Measurements from ENCODE around the gene PPM1H. TPM values are rescaled to one million over a fixed set of nuclear protein-coding genes. Genes with fewer than 3 reads are reported as not detected.
"Not testable (repeated sequence)": the region's sequence is repeated elsewhere in the genome, so short reads cannot be mapped to it uniquely, and the experiment has no call there.

The PPM1H gene
- total RNA-seq, 1 donor = 13.4 TPM

DNA sequence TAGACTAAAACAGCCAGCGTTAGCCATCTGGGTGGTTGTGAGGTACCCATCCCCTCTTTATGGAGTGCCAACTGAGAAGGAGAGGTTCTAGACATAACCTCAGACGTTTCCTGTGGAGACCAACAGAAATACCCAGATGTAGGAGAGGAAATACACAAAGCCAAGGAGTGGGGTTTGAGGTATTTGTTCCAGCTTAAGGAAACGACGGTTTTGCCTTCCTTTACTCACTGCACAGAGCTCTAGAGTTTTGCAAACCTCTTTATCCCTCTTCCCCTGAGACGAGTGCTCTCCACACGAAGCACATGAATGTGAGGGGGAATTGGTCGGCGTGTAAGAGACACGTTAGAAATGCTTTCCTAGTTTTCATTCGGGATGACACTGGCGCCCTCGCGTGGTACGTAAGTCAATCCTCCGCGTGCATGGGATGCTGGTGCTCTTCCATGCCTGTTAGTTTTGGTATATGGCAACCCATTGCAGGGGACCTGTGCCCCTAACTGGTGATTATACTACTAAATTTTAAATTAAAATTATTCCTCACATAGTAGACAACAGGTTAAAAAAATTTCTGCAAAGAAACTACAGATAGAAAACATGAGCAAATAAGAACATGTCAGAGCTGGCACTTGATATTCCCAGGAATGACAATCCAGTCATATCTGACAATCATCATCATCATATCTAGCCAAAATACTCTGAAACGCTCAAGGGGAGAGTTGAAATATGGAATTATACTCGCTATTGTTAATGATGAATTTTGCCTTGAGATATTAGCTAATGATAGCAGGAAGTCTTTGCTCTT lies 121.7 kb downstream of the PPM1H start:
- H2AFZ ChIP-seq (ENCODE audit: low read length) = peak overlapping the region; percentile 74
- H3K4me1 ChIP-seq (ENCODE audit: insufficient read depth, low read length) = peaks cover 27% of the 10 kb centered on the region
- no peak overlapping the region for H3K27ac ChIP-seq (ENCODE audit: low read depth, low read length)
- peak; percentile 64 for DNase-seq (ENCODE audit: insufficient read length, low spot score, missing footprints)
- H3K27me3 ChIP-seq (ENCODE audit: insufficient read depth, low read length) = no peaks in the 10 kb centered on the region
- no peaks in the 10 kb centered on the region for H3K79me2 ChIP-seq (ENCODE audit: insufficient read depth, low read length)
- H3K4me3 ChIP-seq (ENCODE audit: insufficient read depth, low read length) = peak overlapping the region; percentile 54
- no peaks in the 10 kb centered on the region for H4K20me1 ChIP-seq (ENCODE audit: insufficient read depth, low read length)
- TF ChIP-seq, protein P1, sequence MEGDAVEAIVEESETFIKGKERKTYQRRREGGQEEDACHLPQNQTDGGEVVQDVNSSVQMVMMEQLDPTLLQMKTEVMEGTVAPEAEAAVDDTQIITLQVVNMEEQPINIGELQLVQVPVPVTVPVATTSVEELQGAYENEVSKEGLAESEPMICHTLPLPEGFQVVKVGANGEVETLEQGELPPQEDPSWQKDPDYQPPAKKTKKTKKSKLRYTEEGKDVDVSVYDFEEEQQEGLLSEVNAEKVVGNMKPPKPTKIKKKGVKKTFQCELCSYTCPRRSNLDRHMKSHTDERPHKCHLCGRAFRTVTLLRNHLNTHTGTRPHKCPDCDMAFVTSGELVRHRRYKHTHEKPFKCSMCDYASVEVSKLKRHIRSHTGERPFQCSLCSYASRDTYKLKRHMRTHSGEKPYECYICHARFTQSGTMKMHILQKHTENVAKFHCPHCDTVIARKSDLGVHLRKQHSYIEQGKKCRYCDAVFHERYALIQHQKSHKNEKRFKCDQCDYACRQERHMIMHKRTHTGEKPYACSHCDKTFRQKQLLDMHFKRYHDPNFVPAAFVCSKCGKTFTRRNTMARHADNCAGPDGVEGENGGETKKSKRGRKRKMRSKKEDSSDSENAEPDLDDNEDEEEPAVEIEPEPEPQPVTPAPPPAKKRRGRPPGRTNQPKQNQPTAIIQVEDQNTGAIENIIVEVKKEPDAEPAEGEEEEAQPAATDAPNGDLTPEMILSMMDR (IDR thresholded peaks at IDR 0.05; ENCODE audit: extremely low read depth, low read depth, low read length) = peak; percentile 84
- H3K9me3 ChIP-seq (ENCODE audit: low read depth, low read length) = no peaks in the 10 kb centered on the region
- peak overlapping the region; percentile 78 for H3K4me2 ChIP-seq (ENCODE audit: insufficient read depth, low read length)
- no peaks in the 10 kb centered on the region for H3K36me3 ChIP-seq (ENCODE audit: insufficient read depth, low read length)

DNA sequence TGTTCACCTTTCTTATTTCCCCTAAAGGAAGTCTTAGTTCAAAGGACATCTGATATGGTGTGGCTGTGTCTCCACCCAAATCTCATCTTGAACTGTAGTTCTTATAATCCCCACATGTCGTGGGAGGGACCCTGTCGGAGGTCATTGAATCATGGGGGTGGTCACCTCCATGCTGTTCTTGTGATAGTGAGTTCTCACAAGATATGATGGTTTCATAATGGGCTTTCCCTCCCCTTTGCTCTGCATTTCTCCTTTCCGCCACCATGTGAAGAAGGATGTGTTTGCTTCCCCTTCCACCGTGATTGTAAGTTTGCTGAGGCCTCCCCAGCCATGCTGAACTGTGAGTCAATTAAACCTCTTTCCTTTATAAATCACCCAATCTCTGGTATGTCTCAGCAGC lies 123.5 kb downstream of the PPM1H start:
- not testable (repeated sequence) for H3K79me2 ChIP-seq (ENCODE audit: insufficient read depth, low read length); DNase-seq (ENCODE audit: insufficient read length, low spot score, missing footprints); H3K4me3 ChIP-seq (ENCODE audit: insufficient read depth, low read length); H3K27me3 ChIP-seq (ENCODE audit: insufficient read depth, low read length); H3K9me3 ChIP-seq (ENCODE audit: low read depth, low read length); H3K4me2 ChIP-seq (ENCODE audit: insufficient read depth, low read length); H3K27ac ChIP-seq (ENCODE audit: low read depth, low read length); H2AFZ ChIP-seq (ENCODE audit: low read length); H3K36me3 ChIP-seq (ENCODE audit: insufficient read depth, low read length); H4K20me1 ChIP-seq (ENCODE audit: insufficient read depth, low read length)
- H3K4me1 ChIP-seq (ENCODE audit: insufficient read depth, low read length) = peaks cover 11% of the 10 kb centered on the region

- Histone ChIP-seq H3K36me3 (ENCODE audit: insufficient read depth, low read length) (no peaks in the 10 kb centered on the region), H4K20me1 (ENCODE audit: insufficient read depth, low read length) (no peaks in the 10 kb centered on the region), H3K27me3 (ENCODE audit: insufficient read depth, low read length) (no peaks in the 10 kb centered on the region), H3K9me3 (ENCODE audit: low read depth, low read length) (no peaks in the 10 kb centered on the region), H3K79me2 (ENCODE audit: insufficient read depth, low read length) (no peaks in the 10 kb centered on the region), H3K4me3 (ENCODE audit: insufficient read depth, low read length) (no peak overlapping the region), H3K4me2 (ENCODE audit: insufficient read depth, low read length) (no peak overlapping the region), H3K27ac (ENCODE audit: low read depth, low read length) (no peak overlapping the region), H3K4me1 (ENCODE audit: insufficient read depth, low read length) (peaks cover 11% of the 10 kb centered on the region), H2AFZ (ENCODE audit: low read length) (no peak overlapping the region)
- TF ChIP-seq, protein P1 (IDR thresholded peaks at IDR 0.05; ENCODE audit: extremely low read depth, low read depth, low read length) = no peak
- no peak for DNase-seq (ENCODE audit: insufficient read length, low spot score, missing footprints)
Observed at GRCh38 chr12:62808166-62808879, 126.6 kb downstream of the PPM1H start.

DNA sequence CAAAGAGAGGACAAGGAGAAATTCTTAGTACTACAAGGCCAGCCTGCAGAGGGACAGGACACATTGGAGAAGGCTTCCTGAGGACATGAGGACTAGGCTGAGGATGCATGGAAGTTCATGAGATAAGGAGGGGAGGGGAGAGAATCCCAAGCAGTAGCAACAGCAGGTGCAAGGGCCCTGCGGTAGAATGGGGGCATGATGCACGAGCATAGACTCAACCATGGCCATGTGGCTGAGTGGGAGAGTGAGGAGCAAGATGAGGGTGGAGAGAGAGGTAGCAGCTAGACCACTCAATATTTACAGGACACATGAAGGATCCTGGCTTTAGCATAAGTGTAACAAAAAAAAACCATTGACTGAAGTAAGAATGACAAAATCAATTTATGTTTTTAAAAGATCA lies 128.1 kb downstream of the PPM1H start:
- H3K79me2 ChIP-seq (ENCODE audit: insufficient read depth, low read length) = no peaks in the 10 kb centered on the region
- DNase-seq (ENCODE audit: insufficient read length, low spot score, missing footprints) = no peak

More for the DNA sequence above, 128.1 kb downstream of the PPM1H start:
- no peak overlapping the region for H3K4me3 ChIP-seq (ENCODE audit: insufficient read depth, low read length)
- no peaks in the 10 kb centered on the region for H3K4me1 ChIP-seq (ENCODE audit: insufficient read depth, low read length)
- no peaks in the 10 kb centered on the region for H3K27me3 ChIP-seq (ENCODE audit: insufficient read depth, low read length)
- no peak overlapping the region for H3K27ac ChIP-seq (ENCODE audit: low read depth, low read length)
- H3K4me2 ChIP-seq (ENCODE audit: insufficient read depth, low read length) = no peak overlapping the region
- no peaks in the 10 kb centered on the region for H4K20me1 ChIP-seq (ENCODE audit: insufficient read depth, low read length)
- H2AFZ ChIP-seq (ENCODE audit: low read length) = no peak overlapping the region
- H3K36me3 ChIP-seq (ENCODE audit: insufficient read depth, low read length) = no peaks in the 10 kb centered on the region
- no peaks in the 10 kb centered on the region for H3K9me3 ChIP-seq (ENCODE audit: low read depth, low read length)
- TF ChIP-seq, protein P1 (IDR thresholded peaks at IDR 0.05; ENCODE audit: extremely low read depth, low read depth, low read length) = no peak

Data from osteoblast (primary cell).